ENCODE results near the gene CNGB1.

GRCh38 chr16:57972306-57972705 is 1.4 kb upstream of the CNGB1 start:
- no peak for TF ChIP-seq CTCF (IDR thresholded peaks at IDR 0.05)
- TF ChIP-seq EZH2 (IDR thresholded peaks at IDR 0.05) = no peak
- TF ChIP-seq EZH2phosphoT487 (IDR thresholded peaks at IDR 0.05) = no peak
